Endothelial cell of umbilical vein (primary cell): ENCODE results near the gene CNTF. TPM values are rescaled to one million over a fixed set of nuclear protein-coding genes. Genes with fewer than 3 reads are reported as not detected.

Experiments used
- BruUV-seq: library from RNA; stranded (reverse); fragments of 400-500 nt; replicated peaks from 2 replicates; lab custom pipeline; 2021; lab: Mats Ljungman, UMichigan
- CTCF ChIA-PET: fragments of 300-600, 350-600 bp; sonication (Branson Sonifier 250); formaldehyde crosslinking; loops from one replicate; lab custom pipeline; 2021; ENCODE audit warnings: antibody characterized with exemption, inconsistent platforms; lab: Charles Lee
- POLR2A ChIA-PET: fragments of 300-600, 350-600 bp; sonication (Branson Sonifier 250); formaldehyde crosslinking; loops from one replicate; lab custom pipeline; 2021; ENCODE audit warnings: antibody characterized with exemption, inconsistent platforms; lab: Charles Lee
- DNase-seq: peaks from one replicate; pipeline ENCODE4 v3.0.0-alpha.2; 2011; ENCODE audit warnings: low read depth, low spot score
- FAIRE-seq: peaks from 2 replicates; lab custom pipeline; 2011; peaks lifted over from hg19 to GRCh38; lab: Jason Lieb, UNC
- H2AFZ ChIP-seq: 2 replicates; pipeline ENCODE4 v1.6.0; 2012; ENCODE audit warnings: low read depth, low read length, control low read depth, inconsistent platforms
- H3K27ac ChIP-seq: 2 replicates; pipeline ENCODE4 v1.5.1; 2011; ENCODE audit warnings: low read depth, mild to moderate bottlenecking, control low read depth, low read length, moderate library complexity; ENCODE audit not compliant: insufficient read depth
- H3K27me3 ChIP-seq, 2 experiments: 2 replicates each; pipeline versions ENCODE4 v1.6.0 to v1.6.1; 2011; ENCODE audit warnings: low read length in 2 of 2, mixed read lengths in 1 of 2; ENCODE audit not compliant: control insufficient read depth in 2 of 2, insufficient read depth in 2 of 2
- H3K36me3 ChIP-seq, 2 experiments: 2 replicates in 1 of 2; 3 replicates in 1 of 2; pipeline ENCODE4 v1.5.1; 2011; ENCODE audit warnings: low read length in 2 of 2, mild to moderate bottlenecking in 1 of 2, moderate library complexity in 1 of 2; ENCODE audit not compliant: control insufficient read depth in 2 of 2, insufficient read depth in 2 of 2; ENCODE audit errors: extremely low read depth in 1 of 2
- H3K4me1 ChIP-seq: 3 replicates; pipeline ENCODE4 v1.5.1; 2011; ENCODE audit warnings: mild to moderate bottlenecking, low read length; ENCODE audit not compliant: control insufficient read depth, insufficient read depth; ENCODE audit errors: extremely low read depth
- H3K4me2 ChIP-seq: 2 replicates; pipeline ENCODE4 v1.6.1; 2011; ENCODE audit warnings: low read length, control low read depth, mixed read lengths; ENCODE audit not compliant: insufficient read depth
- H3K4me3 ChIP-seq, 3 experiments: fragments of 200-600 bp in 1 of 3; sonication (generic), shearing (Covaris generic) in 1 of 3; replicated peaks in 1 of 3; 2 replicates each; pipeline ENCODE4 v1.5.1; 2011 to 2016; ENCODE audit warnings: control low read depth in 3 of 3, low read length in 3 of 3, mild to moderate bottlenecking in 2 of 3, inconsistent platforms in 1 of 3, low read depth in 1 of 3, moderate library complexity in 1 of 3; ENCODE audit not compliant: insufficient read depth in 1 of 3
- H3K79me2 ChIP-seq: 2 replicates; pipeline ENCODE4 v1.6.0; 2012; ENCODE audit warnings: low read length, inconsistent platforms; ENCODE audit not compliant: control insufficient read depth, insufficient read depth
- H3K9ac ChIP-seq: replicated peaks from 2 replicates; pipeline ENCODE3; 2011; ENCODE audit warnings: low read length, control low read depth; ENCODE audit not compliant: insufficient read depth; ENCODE audit errors: extremely low read depth
- H3K9me1 ChIP-seq: replicated peaks from 3 replicates; pipeline ENCODE4 v1.6.0; 2011; ENCODE audit warnings: mild to moderate bottlenecking, low read length; ENCODE audit not compliant: control insufficient read depth, insufficient read depth; ENCODE audit errors: extremely low read depth
- H3K9me3 ChIP-seq: replicated peaks from 2 replicates; pipeline ENCODE4 v1.5.1; 2012; ENCODE audit warnings: low read length, inconsistent platforms; ENCODE audit not compliant: control insufficient read depth, insufficient read depth
- H4K20me1 ChIP-seq: replicated peaks from 2 replicates; pipeline ENCODE3; 2011; ENCODE audit warnings: mild to moderate bottlenecking, low read length; ENCODE audit not compliant: control insufficient read depth, insufficient read depth; ENCODE audit errors: extremely low read depth
- CTCF ChIP-seq, 2 donors: IDR thresholded peaks; 1 replicate in 1 of 2; 2 replicates in 1 of 2; pipeline ENCODE4 v1.5.1; 2011; ENCODE audit warnings: low read length in 2 of 2, mild to moderate bottlenecking in 2 of 2, moderate library complexity in 2 of 2, control low read depth in 1 of 2, inconsistent platforms in 1 of 2, low read depth in 1 of 2; ENCODE audit not compliant: insufficient read depth in 1 of 2; ENCODE audit errors: extremely low read depth in 1 of 2
- EZH2 ChIP-seq: IDR thresholded peaks from 2 replicates; pipeline ENCODE4 v1.6.1; 2012; ENCODE audit warnings: borderline replicate concordance, low read depth, mild to moderate bottlenecking, moderate library complexity, low read length, inconsistent platforms; ENCODE audit not compliant: severe bottlenecking
- FOS ChIP-seq: IDR thresholded peaks from 2 replicates; pipeline ENCODE4 v1.6.1; 2011; ENCODE audit warnings: mild to moderate bottlenecking, low read length, moderate library complexity, borderline replicate concordance; ENCODE audit not compliant: insufficient read depth
- GATA2 ChIP-seq: IDR thresholded peaks from 2 replicates; pipeline ENCODE4 v1.7.0; 2011; ENCODE audit warnings: low read depth, mild to moderate bottlenecking, moderate library complexity, mixed read lengths, low read length; ENCODE audit not compliant: insufficient read length, insufficient read depth
- JUN ChIP-seq: IDR thresholded peaks from 2 replicates; pipeline ENCODE4 v1.6.1; 2011; ENCODE audit warnings: borderline replicate concordance, low read depth; ENCODE audit not compliant: insufficient read length, insufficient read depth
- MAX ChIP-seq: IDR thresholded peaks from 2 replicates; pipeline ENCODE4 v1.6.1; 2011; ENCODE audit not compliant: insufficient read depth, insufficient read length
- MYC ChIP-seq: IDR thresholded peaks from one replicate; pipeline ENCODE4 v1.6.1; 2011; ENCODE audit warnings: mild to moderate bottlenecking, low read depth, low read length
- POLR2A ChIP-seq: IDR thresholded peaks from 2 replicates; pipeline ENCODE4 v1.6.1; 2012; ENCODE audit warnings: low read depth, mild to moderate bottlenecking, control low read depth, low read length
- POLR2AphosphoS5 ChIP-seq: IDR thresholded peaks from 2 replicates; pipeline ENCODE4 v1.6.1; 2012; ENCODE audit warnings: low read depth, mild to moderate bottlenecking, control low read depth, low read length, moderate library complexity; ENCODE audit not compliant: insufficient read depth
- dilution Hi-C: fragments of 300-500 bp; cut with MboI; formaldehyde crosslinking; loops from one replicate; pipeline ENCODE4 v1.15.0; 2019; ENCODE audit warnings: low sequenced_read_pairs; ENCODE audit not compliant: extremely low pct_ligation_motif_present
- intact Hi-C: fragments of 100-400 bp; cut with micrococcal nuclease; formaldehyde crosslinking; loops from one replicate; pipeline ENCODE4 v1.10.0; 2022
- polyA plus RNA-seq, 4 experiments: library from polyadenylated mRNA; depleted of rRNA in 3 of 4; stranded (reverse) in 3 of 4; unstranded in 1 of 4; fragments of >200 nt; gene quantifications; 2 replicates each; pipeline versions ENCODE4 v1.2.1 to v1.2.3, GENCODE V29; 2011 to 2012; ENCODE audit warnings: missing spikeins in 1 of 4
- total RNA-seq: library from RNA; stranded (reverse); gene quantifications from 2 replicates; pipeline ENCODE4 v1.2.3, GENCODE V29; 2021

Gene CNTF
- total and polyA plus RNA-seq, 2 donors (not counting 3 experiments of a cell fraction or from before 2014, with no cell fraction given): 0.84 to 3.3 TPM

GRCh38 chr11:58600510-58600909, 22.0 kb upstream of the CNTF start:
- dilution Hi-C loops (no loop called here), intact Hi-C loops (no loop called here)
- no peak overlapping the region for H2AFZ ChIP-seq
- no peak for DNase-seq
- H3K9ac ChIP-seq: no peak overlapping the region
- no peaks in the 10 kb centered on the region for H3K27me3 ChIP-seq
- no peak for FAIRE-seq
- BruUV-seq: no TSS peak
- H3K4me3 ChIP-seq: no peak overlapping the region
- peaks cover 2% of the 10 kb centered on the region for H4K20me1 ChIP-seq
- no peak overlapping the region for H3K4me2 ChIP-seq
- peaks cover 4% of the 10 kb centered on the region for H3K4me1 ChIP-seq
- H3K79me2 ChIP-seq: peaks cover 98% of the 10 kb centered on the region
- H3K27ac ChIP-seq: no peak overlapping the region
- H3K9me3 ChIP-seq: no peaks in the 10 kb centered on the region
- no peaks in the 10 kb centered on the region for H3K9me1 ChIP-seq
- no peaks in the 10 kb centered on the region for H3K36me3 ChIP-seq
- TF ChIP-seq MYC: no peak
- TF ChIP-seq FOS: no peak
- no peak for TF ChIP-seq EZH2
- TF ChIP-seq POLR2A: no peak
- no peak for TF ChIP-seq JUN
- no peak for TF ChIP-seq POLR2AphosphoS5
- no peak for TF ChIP-seq CTCF (IDR thresholded peaks at IDR 0.05; ENCODE audit: extremely low read depth in 1 of 2, insufficient read depth in 1 of 2, low read depth in 1 of 2, low read length in 2 of 2)
- no peak for TF ChIP-seq MAX
- no peak for TF ChIP-seq GATA2
- POLR2A ChIA-PET: no interaction called here
- CTCF ChIA-PET: no interaction called here
